ENCODE measurements around the gene HVCN1.
"Not testable (repeated sequence)": the region's sequence is repeated elsewhere in the genome, so short reads cannot be mapped to it uniquely, and the experiment has no call there.

Gene HVCN1, protein sequence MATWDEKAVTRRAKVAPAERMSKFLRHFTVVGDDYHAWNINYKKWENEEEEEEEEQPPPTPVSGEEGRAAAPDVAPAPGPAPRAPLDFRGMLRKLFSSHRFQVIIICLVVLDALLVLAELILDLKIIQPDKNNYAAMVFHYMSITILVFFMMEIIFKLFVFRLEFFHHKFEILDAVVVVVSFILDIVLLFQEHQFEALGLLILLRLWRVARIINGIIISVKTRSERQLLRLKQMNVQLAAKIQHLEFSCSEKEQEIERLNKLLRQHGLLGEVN

DNA sequence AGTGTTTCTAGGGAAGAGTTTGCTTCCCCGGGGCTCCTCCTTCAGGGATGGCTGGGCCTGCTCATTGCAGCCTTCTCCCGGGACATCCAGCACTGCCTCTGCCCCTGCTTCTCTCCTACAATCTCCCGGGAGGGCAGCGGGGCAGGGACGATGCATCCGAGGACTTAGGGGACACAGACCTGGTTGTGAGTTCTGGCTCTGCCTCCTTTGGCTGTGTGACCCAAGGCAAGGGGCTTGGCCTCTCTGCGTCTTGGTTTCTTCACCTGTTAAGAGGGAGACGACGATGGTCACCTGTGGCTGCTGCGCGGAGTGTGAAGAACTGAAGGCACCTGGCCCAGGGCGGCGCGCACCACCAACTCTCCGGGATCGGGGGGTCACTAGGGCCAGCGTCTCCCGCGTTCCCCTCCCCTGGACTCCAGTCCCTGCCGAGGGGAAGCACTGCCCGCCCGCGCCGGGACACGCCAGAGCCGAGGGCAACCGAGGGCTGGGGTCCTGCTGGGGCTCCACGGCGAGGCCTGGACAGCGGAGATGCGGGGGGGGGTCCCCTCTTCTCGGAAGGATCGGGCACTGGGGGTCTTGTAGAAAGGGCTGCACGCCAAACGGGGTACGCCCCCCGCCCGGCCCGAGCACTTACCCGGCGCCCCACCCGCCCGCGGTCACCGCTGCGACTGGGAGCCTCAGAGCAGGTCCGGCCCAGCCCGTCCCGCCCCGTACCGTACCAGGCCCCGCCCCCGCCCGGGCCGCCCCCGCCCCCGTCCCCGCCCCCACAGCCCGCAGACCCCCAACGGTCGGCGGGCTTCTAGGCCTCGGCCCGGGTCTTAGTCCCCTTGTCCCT is at the start of gene HVCN1:
TSS of gene HVCN1 (minus strand) at position 670 of the 835 bp plus-strand sequence. CDS start 5,870 bp downstream, outside the sequence.
- DNase-seq (ENCODE audit: low read depth in 2 of 2): no peak

DNA sequence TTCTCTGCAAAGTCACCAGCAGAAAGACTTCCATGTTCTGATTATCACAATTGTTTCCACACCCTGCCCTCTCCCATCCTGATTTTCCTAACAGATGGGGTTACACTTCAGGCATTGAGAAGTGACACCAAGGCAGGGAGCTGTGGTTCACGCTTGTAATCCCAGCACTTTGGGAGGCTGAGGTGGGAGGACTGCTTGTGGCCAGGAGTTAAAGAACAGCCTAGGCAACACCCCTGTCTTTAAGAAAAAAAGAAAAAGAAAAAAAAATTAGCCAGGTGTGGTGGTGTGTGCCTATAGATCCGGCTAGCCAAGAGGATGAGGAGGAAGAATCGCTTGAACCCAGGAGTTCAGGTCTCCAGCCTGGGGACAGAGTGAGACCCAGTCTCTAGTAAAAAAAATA is 48.6 kb upstream of the HVCN1 start:
- no peak for DNase-seq (ENCODE audit: low read depth in 2 of 2)

DNA sequence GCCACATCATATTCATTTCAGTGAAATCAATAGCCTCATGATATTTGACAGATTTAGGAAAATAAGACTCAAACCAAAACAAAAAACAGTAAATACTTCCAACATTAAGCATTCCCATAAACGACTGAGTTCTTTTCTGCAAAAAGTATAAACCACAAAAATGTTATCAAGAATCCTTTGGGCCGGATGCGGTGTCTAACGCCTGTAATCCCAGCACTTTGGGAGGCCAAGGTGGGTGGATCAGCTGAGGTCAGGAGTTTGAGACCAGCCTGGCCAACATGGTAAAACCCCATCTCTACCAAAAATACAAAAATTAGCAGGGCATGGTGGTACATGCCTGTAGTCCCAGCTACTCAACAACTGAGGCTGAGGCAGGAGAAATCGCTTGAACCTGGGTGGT is 48.1 kb upstream of the HVCN1 start:
- not testable (repeated sequence) for DNase-seq (ENCODE audit: low read depth in 2 of 2)

DNA sequence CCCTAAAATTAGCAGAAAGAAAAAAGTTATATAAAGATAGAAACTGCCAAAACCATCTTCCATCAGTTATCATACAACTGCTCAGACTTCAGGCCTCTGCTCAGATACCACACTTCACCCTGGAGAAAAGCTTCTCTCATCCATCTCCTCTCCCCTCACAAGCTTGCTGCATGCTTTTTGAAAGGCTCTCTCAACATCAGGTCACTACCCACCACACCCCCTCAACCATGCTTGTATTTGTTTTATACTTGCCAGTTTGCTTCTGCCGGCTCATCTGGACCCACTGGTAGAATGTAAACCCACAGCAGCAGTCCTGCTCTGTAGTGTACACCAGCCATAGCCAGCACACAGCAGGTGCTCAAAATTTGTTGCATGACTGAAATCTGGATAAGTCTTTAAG is 45.0 kb upstream of the HVCN1 start:
- no peak for DNase-seq (ENCODE audit: low read depth in 2 of 2)

DNA sequence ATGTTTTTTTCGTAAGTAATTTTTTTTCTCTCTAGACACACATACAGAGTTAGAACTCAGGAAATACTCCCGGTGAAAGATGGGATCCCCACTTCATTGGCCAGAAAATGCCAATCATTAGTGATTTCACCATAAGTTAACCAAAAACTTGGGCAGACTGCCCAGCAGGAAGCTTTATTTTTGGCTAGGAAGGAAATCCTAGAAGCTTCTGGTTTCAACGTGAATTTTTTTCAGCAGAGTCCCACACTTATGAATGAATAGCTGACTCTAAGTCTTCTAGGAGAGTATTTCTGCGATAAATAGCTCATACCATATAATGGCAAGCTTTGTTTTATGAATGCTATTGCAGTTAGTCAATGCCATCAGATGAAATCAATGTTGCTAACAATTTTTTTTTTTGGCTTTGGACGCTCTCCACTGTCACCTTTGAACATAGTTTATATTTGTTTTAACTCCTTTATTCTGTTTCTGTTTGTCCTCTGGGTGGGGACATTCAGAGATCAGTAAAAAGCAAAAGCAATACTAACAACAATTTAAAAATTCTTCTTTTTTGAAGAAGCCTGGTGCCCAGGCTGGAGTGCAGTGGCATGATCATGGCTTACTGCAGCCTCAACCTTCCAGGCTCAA is 44.3 kb upstream of the HVCN1 start:
- DNase-seq (ENCODE audit: low read depth in 2 of 2): no peak

DNA sequence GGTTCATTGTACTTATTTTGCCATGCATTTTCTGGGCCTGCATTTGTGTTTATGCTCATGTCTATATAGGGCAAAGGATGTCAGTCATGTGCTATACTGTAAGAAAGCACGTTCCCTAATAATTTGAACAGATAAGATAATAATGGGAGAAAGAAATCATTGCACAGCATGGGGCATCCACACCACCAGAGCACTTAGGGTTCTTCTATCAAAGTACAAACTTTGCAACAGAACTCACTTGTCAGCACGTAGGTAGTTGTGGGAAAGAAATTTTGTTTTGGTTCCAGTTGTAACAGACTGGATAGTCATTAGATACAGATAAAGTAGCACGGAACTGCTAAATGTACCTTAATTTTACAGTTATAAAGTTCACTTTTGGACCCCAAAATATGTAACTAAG is 43.7 kb upstream of the HVCN1 start:
- no peak for DNase-seq (ENCODE audit: low read depth in 2 of 2)

DNA sequence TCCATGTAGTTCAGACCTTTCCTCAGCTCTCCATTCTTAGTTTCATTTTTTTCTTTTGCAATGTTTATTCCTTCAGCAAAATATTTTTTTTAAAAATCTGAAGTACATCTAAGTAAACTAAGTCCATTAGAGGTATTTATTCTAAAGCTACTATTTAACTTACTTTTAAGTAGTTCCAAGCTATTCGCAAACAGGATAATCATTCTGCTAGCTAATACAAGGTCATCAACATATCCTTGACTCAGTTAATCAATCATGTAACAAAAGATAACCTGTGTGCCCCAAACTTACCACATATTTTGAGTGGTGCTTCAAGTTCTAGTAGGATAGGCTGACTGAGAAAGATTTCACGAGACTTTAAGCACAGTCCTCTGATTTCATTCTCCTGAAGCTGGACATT is 42.6 kb upstream of the HVCN1 start:
- no peak for DNase-seq (ENCODE audit: low read depth in 2 of 2)

DNA sequence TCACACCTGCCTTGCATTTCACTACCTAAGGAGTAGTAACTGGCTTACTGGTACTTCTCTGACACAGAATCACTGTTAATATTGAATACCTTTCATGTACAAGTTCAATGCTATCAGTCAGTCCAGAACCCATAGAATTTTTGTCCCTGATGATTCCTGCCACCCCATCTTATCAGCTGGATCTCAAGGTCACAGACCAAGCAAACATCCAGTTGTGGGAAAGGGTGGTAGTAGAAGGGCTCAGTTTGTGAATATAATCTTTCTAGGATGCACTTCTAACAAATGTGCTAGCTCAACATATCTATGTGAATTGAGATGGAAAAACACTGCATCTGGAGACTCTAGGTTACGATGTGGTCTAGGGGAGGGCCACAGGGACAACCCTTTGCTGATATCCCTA is 39.7 kb upstream of the HVCN1 start:
- no peak for DNase-seq (ENCODE audit: low read depth in 2 of 2)

DNA sequence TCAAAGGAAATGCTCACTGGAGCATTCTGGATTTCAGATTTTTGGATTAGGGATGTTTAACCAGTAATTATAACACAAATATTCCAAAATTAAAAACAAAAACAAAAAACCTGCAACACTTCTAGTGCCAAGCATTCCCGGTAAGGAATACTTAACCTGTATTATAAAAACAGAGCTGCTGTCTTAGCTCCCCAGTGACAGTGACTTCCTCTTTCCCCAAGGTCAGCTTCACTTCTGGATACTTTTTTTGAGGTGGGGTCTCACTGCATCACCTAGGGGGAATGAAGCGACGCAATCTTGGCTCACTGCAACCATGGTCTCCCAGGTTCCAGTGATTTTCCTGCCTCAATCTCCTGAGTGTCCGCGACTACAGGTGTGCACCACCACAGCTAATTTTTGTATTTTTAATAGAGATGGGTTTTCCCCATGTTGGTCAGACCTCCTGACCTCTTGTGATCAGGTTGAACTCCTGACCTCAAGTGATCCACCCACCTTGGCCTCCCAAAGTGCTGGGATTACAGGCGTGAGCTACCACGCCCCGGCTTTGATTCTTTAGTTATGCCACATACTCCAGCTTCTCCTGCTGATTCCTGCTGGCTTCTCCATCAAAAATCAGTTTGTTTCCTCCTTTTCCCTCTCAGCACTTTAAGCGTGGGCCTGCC is 37.9 kb upstream of the HVCN1 start:
- DNase-seq (ENCODE audit: low read depth in 2 of 2): no peak

DNA sequence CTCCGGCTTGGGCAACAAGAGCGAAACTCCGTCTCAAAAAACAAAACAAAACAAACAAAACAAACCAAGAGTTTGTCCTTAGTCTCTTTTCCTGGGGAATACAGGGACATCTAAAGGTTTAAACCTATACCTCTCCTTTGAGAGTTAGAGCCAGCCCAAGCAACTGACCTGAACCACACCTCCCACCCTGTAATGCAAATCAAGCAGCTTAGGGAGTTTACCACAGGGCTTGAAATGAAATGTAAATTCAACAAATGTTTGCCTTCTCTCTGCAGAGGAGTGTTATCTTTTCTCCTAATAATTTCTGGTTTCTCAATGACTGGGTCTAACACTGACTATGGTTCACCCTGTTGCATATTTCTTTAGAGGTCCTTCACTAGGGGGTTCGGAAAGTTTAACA is 37.1 kb upstream of the HVCN1 start:
- DNase-seq (ENCODE audit: low read depth in 2 of 2): no peak

DNA sequence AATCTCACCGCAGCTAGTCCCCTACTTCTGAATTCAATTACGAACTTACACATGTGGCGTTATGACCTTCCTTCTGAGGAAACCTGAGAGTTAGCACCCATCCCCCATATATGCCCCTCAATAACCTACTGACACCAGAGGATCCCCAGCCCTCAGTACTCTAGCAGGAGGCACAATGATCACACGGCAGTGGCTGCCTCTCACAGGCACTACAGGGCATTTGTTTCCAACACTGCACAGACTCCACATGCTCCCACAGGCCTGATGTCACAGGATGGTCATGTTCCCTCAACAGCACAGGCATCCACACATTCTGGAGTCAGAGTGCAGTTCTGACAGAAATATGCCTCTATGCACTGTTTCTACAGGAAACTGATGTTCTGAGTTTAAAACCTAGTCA is 36.4 kb upstream of the HVCN1 start:
- DNase-seq (ENCODE audit: low read depth in 2 of 2): no peak

DNA sequence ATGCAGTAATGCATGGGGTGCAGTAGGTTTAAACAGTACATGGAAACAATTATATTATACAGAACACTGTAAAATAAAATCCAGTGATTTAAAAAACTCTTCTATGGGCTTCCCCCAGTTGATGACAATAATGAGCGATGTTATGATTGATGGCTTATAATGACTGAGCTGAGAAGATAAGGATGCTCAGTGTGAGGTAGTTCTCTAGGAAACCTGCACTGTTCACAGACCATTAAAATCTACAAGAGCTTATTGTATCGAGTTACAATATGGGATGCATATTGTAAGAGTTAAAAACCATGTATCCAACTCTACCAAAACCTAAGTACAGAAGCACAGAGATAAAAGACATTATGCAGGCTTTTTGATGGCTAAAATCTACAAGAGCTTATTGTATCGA is 34.0 kb upstream of the HVCN1 start:
- DNase-seq (ENCODE audit: low read depth in 2 of 2): not testable (repeated sequence)

DNA sequence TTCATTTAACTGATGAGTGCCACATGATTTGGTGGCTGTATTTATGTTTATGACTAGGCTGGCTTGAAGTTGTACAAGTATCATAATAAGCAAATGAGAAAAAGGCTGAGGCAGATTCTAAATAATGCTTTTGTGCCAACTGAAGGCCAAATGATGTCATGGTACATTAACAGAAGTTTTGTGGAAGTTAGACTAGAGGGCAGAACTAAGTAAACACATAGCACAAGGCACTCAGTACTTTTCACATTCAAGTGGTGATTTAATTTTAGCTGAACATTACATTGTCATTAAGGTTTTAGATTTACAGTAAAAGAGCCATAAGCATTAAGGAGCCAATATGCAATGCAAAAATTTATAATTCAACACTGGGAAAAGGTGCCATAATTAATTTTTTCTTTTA is 32.7 kb upstream of the HVCN1 start:
- DNase-seq (ENCODE audit: low read depth in 2 of 2): no peak

DNA sequence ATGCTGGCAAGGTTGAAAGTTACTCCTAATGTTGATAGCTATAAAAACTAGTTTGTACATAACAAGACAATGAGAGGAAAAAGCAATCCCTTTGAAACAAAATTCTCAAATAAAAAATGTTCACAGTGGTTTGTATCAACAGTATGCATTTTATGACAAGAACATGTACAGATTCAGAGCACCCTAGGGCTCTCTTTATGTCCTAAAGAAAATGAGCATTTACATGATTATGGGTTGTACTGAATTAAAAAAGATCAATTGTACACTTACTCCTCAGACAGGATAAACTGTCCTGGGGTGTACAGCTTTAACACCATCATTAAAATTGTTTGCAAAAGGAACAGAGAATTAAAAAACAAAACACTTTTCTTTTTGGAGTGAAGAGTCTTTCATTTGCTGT is 31.6 kb upstream of the HVCN1 start:
- no peak for DNase-seq (ENCODE audit: low read depth in 2 of 2)

DNA sequence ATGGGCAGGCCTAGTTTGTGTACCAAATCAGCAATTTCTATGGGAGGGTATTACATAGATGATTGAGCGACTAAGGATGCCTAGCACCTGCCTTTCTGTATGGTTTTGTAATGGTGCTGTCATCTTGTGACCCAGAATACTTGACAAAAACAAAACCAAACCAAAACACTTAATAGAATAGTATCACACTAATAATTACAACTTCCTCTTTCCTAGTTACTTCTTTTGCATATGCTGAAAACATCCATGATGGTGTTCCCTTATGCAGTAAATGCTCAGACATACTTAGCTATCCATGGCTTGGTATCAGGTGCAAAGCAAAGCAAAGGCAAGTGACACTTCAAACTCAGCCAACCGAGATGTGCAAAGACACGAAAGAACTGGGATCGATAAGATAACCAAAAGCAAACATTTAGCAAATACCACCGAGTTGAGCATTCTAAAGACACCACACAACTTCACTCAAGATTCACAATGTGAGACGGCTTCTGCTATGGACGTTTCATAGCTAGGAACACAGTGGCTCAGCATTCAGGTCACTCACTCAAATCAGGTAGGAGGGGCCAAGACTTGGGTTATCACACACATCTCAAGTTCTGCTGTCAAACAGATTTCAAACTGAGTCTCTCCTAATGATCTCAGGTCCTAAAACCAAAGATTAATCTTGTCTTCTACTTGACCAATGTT is 29.4 kb upstream of the HVCN1 start:
- DNase-seq (ENCODE audit: low read depth in 2 of 2): no peak

DNA sequence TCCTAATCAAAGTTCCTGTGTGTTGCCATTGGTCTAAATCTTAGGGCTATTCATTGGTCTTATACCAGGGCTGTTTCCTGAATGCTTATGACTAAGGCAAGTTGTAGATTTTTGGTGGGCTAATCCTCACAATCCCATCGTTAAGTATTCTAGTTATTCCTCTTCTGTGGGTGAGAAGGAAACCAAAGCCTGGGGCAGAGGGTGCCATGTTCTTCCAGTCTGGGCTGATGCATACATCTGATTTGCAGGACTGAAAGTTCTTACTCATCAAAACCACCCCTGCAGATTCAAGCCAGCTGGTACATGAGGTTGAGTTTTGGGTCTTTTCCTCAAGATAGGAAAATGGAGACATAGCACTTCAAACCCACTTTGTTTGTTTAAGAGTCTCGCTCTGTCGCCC is 28.1 kb upstream of the HVCN1 start:
- DNase-seq (ENCODE audit: low read depth in 2 of 2): no peak

DNA sequence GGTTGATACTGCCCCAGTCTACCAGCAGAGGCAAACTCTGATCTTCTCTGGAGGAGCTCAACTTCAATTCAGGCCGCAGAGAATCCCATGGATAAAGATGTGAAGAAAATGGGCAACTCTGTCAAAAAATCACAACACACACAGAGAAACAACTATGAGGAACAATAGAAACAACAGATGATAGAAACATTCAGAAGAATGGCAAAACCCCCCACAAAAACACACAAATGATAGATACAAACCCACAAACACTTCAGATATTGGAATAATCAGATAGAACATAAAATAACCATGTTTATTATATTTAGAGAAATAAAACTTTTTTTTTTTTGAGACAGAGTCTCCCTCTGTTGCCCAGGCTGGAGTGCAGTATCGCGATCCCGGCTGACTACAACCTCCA is 20.0 kb upstream of the HVCN1 start:
- DNase-seq (ENCODE audit: low read depth in 2 of 2): no peak

DNA sequence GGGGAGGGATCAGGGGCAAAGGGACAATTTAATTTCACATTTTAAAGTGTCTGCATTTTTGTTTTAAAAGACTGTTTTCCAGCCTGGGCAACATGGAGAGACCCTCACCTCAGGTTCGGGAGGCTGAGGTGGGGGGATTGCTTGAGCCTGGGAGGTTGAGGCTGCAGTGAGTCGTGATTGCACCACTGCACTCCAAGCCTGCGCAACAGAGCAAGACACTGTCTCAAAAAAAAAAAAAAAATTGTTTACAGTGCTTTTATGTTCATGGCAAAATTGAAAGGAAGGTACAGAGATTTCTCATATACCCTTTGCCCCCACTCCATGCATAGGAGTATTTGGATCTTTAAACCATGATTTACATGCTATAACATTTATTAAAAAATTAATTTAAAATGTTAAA is 16.4 kb upstream of the HVCN1 start:
- no peak for DNase-seq (ENCODE audit: low read depth in 2 of 2)

DNA sequence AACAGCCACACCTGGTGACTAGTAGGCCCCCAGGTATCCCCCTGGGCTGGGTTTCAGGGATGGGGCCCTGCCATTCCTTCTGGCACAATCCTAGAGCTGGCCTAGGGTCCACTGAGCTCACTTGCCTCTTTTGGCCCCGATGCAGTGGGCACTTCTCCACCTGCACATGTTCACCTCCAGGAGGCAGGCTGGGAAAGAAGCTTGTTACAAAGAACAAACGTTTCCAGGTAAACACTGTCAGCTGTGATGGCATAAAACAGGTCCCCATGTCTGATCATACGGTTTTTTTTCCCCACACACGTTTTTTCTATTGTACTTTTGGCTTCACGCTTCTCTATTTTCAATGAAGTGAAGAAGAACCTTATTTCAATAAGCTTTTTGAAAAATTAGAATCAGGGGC is 15.8 kb upstream of the HVCN1 start:
- no peak for DNase-seq (ENCODE audit: low read depth in 2 of 2)

DNA sequence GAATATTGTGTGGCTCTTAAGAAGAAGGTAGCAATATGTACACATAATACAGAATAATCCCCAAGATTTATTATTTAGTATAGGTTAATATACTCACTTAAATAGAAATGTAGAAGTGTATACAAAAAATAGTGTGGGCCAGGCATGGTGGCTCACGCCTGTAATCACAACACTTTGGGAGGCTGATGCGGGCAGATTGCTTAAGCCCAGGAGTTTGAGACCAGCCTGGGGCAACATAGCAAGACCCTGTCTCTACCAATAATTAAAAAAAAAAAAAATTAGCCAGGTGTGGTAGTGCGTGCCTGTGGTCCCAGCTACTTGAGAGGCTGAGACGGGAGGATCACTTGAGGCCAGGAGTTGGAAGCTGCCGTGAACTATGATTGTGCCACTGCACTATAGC is 15.3 kb upstream of the HVCN1 start:
- no peak for DNase-seq (ENCODE audit: low read depth in 2 of 2)

DNA sequence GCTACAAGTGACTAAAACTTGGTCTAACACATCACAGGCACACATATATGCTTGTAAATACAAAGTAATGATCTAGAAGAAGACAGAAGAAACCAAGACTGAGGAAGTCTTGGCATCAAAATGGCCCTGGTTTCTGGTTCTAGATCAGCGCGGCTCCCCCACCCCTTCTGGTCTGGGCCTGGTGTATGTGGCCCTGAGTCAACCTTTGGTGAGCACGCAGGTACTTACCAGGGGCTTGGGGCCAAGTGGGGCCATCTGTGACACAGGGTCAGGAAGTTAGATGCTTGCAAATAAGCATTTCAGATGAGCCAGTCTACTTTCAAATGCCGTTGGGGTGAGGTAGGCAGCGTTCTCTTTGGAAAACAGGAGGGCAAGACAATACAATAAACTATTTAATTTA is 13.2 kb upstream of the HVCN1 start:
- no peak for DNase-seq (ENCODE audit: low read depth in 2 of 2)
